GM18511 (cell line): ENCODE measurements around the gene ENC1.

Experiments used
- ATAC-seq: cut with Tn5 transposase; IDR thresholded peaks from one replicate; pipeline ENCODE4 v1.9.1; 2021; ENCODE audit warnings: mild to moderate bottlenecking, moderate library complexity; ENCODE audit not compliant: unreplicated experiment

Gene ENC1

DNA sequence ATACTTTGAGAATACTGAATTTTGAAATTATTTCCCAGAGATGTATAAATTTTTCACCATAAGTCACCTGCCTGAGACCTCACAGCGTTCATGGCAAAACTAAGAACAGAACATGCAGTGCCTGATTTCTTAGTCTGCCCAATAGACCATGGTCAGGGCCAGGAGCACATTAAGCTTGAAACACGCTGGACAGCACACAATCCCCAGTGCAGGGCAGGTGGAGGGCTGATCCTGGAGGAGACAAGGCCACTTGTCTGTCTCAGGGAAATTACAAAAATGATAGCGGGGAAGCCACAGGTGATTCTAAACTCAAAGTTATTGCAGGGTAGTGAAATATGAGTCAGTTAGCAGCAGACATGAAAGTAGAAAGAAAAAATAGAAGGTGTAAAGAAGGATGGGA is 18.6 kb upstream of the ENC1 start:
- no peak for ATAC-seq

DNA sequence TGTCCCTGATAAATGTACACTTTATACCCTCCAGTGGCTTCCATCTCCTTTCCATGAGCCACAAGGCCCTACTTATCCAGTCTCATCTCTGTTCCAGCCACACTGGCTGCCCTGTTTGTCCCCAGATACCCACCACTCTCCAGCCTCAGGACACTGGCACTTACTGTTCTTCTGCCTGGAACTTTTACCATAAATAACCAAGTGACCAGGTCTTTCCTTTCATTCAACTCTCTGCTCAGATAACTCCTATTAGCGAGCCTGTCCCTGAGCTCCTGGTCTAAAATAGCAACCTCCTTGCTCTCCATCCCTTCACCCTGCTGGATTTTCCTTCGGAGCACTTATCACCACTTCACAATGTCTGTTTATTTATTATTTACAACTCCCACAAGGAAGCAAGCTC is 16.6 kb upstream of the ENC1 start:
- ATAC-seq = no peak

DNA sequence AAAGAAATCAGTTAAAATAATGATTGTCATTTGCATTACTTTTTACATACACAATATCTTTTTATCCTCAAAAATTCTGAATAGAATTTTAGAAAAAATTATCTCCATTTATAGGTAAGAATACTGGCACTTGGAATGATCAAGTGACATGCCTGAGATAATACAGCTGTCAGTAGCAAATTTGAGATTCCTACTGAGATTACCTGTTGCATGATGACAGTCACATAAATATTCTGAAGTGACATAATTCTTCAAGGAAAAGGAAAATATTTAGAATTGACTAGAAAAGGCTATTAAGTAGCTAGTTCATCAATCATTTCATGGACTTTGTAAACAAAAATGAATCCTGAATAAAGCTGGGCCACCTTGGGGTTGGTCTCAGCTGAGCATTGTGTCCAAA is 15.2 kb upstream of the ENC1 start:
- ATAC-seq = no peak

DNA sequence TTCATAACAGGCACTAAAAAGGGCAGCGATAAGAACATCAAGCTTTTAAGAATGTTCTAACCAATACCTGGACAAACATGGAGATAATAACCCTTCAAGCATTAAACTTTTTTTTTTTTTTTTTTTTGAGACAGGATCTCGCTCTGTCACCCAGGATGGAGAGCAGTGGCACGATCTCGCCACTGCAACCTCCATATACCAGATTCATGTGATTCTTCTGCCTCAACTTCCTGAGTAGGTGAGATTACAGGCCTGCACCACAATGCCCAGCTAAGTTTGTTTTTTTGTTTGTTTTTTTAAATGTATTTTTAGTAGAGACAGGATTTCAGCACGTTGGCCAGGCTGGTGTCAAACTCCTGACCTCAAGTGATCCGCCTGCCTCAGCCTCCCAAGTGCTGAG is 14.7 kb upstream of the ENC1 start:
- no peak for ATAC-seq

DNA sequence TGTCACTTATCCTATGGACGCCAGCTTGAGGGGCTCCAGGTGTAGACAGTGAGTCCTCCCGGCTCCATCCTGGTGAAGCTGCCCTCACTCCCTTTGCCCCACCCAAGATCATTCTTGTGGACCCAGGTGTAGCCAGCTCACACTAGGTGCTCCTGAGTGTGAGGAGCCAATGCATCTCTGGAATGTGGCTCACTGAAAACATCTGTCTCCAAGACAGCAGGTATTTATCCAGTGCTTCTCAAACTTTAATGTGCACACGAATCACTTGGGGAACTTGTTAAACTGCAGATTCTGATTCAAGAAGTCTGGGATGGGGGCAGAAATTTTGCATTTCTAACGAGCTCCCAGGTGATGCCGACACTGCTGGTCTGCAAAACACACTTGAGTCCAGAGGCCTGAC is 13.5 kb upstream of the ENC1 start:
- ATAC-seq = no peak

DNA sequence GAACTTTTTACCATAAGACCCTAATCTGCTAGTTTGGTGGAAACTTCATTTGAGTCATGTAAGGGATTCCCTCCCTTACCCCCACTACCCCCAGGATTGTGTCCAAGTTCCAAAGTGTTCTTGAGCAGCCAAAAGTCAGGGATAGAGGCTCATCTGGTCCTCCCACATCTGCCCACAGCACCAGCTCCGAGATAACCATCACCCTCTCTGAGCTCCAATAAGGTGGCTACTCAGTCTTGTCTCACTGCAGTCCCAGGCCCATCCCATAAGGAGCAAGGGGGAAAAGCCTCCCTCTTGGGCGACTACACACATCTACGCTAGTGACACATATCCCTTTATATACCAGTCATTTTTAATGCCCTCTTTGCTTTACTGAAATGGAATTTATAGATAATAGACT is 12.0 kb upstream of the ENC1 start:
- no peak for ATAC-seq

DNA sequence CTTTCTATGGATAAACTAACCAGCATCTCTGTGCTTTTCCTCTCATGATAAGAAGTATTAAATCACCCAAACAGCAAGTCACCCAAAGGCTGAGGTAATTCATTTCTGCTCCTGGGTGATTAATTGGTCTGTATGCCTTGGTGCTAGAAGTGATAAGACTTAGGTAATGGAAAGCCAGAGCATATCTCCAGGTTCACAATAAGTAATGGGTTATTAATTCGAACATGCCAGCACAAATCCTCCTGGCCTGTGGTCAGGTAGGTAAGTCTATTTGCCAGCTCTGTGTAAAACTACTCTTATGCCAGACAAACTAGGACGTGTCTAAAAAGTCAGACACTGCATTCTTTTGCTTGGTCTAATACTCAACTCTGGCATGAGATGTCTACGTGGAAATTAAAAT is 11.2 kb upstream of the ENC1 start:
- ATAC-seq = no peak

DNA sequence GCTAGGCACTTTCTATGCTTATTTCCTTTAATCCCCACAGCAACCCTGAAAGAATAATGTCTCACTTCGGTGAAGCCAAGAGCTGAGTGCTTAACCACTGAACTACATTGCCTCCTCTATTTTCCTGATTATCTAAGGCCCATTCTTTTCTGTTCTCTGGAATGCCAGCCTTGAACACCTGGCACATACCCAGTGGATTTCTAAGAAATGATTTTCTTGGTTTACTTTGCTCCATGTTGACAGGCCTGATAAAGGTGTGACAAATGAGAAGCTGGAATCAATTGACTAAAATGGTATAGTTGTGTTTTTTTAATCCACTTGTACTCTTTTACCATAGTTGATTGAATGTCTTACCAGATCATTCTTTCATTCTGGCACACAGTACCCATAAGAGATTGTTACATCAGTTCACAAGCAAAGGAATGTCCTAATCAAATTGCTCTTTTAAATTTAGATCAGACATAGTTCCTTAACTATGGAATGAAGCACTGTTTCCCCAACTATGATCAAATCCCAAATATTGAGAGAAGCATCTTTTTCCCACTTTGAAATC is 9.0 kb upstream of the ENC1 start:
- no peak for ATAC-seq

DNA sequence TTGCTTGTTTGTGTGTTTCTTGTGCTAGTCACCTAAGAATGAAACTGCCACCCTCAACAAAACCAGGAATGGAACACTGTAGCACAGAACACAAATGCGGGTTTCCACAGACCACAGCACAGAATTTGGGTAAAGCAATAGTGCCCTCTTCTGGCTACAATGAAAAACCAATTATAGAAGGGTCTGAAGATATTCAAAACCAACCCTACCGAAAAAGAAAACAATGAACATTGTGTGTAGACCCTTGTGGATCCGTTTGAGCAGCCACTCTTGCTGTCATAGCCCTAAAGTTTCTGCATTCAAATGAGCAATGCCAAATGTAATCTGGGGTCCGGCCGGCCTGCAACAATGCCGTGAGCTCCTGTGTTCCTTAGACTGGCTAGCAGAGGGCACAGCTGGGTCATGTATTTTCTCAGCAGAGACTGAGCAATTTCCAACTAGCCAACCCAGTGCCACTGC is 8.3 kb upstream of the ENC1 start:
- no peak for ATAC-seq

DNA sequence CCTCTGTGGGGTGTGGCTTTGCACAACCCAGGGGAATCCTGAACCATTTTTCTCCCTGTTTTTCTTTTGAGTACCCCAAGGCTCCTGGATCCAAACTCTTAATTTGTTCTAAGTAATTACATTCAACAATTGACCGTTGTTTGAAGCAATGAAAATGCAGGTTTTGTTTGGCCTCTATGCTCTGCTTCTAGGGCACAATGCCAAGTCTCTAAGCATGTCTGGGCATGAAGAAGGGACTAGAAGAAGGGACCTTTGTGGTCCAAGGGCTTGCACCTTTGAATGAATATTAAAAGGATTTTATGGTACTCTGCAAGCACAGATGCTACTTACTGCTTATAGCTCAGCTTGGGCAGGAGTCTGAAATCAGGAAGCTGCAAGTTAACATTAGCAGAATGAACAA is 6.6 kb upstream of the ENC1 start:
- no peak for ATAC-seq

DNA sequence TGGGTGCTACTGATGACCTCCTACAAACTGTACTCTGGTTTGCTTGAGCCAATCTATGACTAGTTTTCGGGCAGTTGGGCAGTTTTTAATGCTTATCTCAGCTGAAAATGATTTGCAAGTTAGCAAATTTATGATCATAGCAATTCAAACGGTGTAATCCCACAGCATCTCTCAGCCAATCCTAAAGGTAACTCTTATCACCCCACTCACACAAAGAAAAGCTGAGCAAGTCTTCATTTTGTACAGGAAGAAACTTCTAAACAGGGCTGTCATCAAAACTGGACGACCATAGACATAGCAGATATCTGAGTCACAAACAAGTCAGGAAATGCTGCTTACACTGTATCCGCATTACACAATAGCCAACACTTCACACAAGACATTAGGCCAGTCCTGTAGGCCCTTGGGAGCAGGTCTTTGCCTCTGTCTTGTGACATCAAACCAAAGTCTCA is 2.6 kb upstream of the ENC1 start:
- ATAC-seq = no peak

DNA sequence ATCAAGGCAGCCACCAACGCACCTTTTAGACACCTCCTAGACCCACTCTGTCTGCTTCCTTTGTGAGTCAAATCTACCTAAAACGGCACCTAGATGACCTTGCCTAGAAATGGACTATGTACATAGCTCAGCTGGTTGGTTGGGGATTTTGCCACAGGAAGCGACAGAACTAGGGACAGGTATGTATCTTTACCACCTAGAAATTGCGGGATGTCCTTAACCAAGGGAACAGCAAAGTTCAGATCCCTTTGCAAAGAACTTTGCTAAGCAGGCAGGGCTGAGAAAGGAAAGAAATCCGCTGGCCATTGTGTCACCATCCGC is 2.0 kb upstream of the ENC1 start:
- no peak for ATAC-seq

DNA sequence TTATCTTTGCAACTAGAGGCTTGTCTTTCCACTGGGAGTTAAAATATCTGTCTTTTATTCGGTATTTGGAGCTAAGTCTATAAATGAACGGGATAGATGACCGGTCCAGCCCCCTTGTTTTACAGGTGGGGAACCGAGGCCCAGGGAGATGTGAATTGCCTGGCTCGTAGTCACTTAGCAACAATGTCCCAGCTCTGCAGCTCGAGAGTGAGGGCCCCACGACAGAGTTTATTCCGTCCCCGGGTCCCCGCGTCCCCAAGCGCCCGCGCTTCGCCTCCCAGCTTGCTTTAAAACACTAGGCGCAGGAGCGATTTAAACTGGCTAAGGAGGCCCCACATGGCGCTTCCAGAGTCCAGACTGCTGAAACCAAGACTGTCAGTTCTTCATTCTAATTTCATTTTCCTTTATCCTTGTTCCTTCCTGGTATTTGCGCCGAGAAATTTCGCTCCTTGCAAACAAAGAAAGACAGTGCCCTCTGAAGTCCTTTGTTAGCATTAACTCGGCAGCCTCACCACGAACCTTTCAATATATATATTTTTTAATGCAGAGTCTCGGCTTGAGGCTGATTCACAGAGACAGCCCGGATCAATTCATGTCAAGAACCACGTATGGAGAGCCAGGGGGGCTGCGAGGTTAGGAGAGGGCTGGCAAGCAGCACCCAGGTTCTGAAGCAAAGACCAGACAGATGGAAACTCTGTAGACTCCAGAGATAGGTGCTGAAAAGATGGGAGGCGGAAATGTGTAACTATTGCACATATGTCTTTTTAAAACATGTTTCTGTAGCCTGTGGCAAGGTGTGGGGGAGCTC is 1.4 kb upstream of the ENC1 start:
- no peak for ATAC-seq

DNA sequence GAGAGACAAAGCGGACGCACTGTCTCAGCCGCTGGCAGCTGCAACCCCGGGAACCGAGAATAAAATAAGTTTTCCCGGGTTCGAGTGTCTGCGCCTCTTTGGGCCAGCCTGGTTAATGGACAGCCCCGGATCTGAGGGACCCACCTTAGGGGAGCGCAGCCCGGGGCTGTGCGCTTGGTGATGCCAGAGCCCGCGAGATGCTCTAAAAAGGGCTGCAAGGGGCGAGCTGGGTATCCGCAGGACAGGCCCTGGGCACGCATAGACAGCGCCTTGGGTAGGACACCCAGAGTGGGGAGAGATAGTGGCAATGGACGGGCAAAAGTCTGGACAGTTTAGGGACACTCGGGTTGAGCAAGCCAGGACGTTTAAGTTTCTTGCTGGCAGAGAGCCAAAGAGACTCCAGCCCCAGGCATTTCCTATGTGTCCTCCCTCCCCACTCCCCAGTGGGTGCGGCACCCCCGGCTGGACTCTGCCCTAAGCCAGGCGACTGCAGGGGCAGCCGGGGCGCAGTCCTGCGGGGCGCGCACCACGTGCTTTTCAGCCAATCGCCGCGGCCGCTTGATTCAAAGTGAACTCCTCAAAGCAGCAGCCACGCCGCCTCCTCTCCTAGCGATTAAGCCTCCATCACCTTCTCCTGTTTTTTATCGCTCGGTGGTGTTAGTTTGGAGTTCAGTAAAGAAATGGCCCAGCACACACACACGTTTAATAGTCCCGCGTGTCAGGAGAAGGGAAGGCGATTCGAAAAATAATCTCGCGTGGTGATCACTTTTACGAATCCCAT is 616 bp upstream of the ENC1 start:
- peak; percentile 27 for ATAC-seq

DNA sequence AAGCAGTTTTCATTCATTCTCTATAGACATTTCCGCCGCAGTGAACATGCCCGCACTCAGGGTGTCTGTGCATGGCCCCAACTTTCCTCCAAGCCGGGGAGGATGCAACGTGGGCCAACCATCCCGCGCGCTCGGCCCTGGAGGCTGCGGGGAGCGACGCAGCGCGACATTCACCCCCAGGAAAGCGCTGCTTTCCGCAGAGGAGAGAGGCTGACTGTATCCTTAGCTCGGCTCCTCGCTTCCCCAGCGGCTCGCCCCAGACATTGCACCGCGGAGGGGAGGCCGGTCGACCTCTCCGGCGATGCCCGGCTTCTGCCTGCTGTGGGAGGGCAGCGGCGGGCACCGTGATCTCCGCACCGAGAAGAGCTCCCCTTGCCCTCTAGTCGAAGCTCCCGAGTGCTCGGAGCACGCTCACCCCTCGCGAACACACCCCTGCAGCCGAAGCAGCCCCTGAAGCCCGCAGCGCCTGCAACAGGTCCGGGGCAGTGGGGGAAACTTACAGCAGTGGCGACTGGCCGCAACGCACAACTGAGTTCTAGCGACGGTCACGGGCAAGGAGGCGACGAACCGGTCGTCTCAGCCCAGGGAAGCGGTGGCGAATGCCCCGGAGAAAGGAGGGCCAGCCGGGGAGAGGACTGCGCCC is 600 bp downstream of the ENC1 start:
- ATAC-seq = peak; percentile 32

DNA sequence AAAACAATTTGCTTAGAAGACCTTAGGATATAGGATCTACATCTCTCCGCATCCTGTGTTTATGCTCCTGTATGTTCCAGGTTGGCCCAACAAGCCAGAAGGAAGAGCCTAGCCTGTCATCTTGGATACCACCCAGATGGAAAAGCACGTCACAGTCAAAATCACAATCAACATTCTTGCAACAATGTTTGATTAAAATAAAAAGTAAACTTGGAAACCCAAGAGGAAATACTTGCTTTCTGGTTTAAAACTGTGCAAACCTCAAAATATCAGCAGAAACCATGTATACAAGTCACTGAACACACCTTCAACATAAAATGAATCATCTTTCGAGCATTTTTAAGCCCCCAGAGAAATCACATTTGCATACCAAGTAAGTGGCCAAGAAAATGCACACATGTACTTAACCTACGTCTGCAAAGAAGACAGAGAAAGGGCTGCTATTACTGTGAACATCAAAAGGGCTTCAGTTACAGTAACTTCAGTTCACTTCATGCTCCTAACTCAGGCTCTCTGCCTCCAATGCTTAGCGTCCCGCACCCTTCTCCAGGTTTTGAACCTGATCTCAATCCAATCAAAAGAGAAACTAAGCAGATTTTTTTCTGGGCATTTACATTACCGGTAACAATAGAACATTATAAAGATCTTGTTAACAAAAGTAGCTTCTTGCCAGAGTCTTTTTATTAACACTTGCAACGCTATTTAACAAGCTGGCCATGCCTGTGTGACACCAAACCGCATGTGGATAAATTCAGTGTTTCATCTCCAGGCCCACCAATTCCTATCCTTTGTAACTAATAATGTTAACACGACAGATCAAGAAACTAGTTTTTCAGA is 1.3 kb downstream of the ENC1 start:
- ATAC-seq = peak; percentile 38

DNA sequence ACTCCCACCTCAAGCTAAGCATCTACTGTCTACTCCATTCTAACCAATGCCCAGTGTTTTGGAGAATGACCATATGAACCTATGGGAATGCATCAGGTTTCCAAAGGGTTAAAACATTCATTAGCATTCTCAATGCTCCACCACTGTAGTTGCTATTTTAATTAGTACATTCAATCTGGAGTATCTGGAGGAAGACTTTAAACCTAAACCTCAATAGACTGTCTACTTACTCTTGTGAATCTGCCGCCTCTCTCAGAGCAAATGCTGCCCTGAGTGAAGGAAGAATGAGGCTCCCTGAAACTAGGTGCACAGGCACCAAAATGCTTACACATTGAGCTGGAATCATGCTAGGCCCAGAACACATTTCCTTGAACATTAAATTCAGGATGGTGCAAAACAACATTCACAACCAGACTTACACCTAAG is 2.0 kb downstream of the ENC1 start:
- ATAC-seq = no peak

DNA sequence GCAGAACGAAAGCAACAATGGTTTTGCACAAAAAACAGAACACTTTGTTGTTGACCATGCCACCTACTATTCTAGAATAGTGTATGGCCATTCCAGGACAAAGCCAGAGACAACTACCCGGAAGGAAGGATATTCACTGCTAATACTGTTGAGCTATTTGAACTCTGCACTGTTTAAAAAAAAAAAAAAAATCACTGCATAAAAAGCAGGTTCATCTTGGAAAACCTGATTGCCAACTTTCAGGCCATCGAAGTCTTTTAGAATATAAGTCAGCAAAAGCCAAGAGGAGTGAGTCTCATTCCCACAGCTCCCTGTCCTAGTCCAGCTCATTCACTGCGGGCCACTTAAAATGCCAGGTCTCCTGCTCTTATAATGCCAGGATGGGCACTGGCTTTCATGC is 4.0 kb downstream of the ENC1 start:
- no peak for ATAC-seq

DNA sequence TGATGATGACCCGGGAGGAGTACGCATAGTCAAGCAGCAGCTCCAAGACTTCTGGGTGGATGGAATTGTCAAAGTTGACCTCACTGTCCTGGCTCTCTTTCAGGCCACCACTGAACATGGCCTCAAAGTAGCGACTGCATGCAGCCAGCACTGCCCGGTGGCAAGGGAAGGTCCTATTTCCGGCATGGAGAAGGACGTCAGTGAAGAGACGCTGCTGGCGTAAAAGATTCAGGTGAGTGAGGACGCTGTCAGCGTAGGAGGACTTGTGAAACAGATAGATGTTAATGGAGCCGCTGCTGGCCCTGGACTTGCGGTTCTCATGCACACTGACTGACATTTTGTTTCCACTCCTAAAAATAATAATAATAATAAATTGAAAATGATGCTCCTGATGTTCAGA is 4.4 kb downstream of the ENC1 start:
- ATAC-seq = no peak

DNA sequence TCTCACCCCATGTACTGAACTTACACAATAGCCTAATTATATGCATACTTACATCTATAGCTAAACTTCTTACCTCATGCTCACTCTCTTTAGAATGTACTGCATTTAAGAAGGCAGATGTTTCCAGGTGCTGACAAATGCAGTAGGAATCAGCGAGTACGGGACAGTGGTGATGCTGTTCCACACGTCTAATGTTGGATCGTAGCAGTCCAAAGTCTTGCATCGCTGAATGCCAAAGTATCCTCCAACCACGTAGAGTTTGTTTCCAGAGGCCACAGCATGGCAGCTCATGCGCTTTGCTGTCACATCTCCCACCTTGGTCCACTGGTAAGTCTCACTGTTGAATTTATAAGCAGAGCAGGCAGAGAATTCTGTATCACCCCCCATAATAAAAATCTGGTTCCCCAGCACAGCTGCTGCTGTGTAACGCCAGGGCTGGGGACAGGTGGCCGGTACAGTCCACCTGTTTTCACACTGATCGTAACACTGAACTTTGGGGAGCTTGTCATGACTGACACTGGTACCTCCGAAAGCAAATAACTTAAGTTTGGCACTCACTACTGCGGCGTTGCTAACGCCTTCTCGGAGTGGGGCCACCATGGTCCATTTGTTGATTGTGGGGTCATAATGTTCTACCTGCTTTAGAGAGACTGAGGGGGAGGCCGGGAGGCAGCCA is 5.8 kb downstream of the ENC1 start:
- ATAC-seq = no peak
